H9 (cell line): ENCODE data around the gene PTPN3. TPM values are rescaled to one million over a fixed set of nuclear protein-coding genes. Genes with fewer than 3 reads are reported as not detected.

Source experiments
- DNase-seq: peaks from one replicate; pipeline ENCODE4 v3.0.0-alpha.2; 2017
- H2AFZ ChIP-seq: one replicate; pipeline ENCODE4 v1.6.1; 2013; ENCODE audit warnings: mild to moderate bottlenecking, low read length, control low read depth, moderate library complexity
- H2AK5ac ChIP-seq: 2 replicates; pipeline ENCODE4 v1.6.1; 2013; ENCODE audit warnings: low read length, control low read depth, mixed read lengths; ENCODE audit not compliant: insufficient read length
- H2BK120ac ChIP-seq: one replicate; pipeline ENCODE4 v1.6.1; 2013; ENCODE audit warnings: low read depth, mild to moderate bottlenecking, low read length, control low read depth, inconsistent platforms; ENCODE audit not compliant: poor library complexity, severe bottlenecking
- H2BK12ac ChIP-seq: 2 replicates; pipeline ENCODE4 v1.6.1; 2013; ENCODE audit warnings: low read length, control low read depth, mixed read lengths, low read depth; ENCODE audit not compliant: insufficient read length
- H2BK15ac ChIP-seq: 2 replicates; pipeline ENCODE4 v1.6.1; 2013; ENCODE audit warnings: low read depth, low read length, control low read depth
- H2BK20ac ChIP-seq: one replicate; pipeline ENCODE4 v1.6.1; 2013; ENCODE audit warnings: low read depth, mild to moderate bottlenecking, low read length, control low read depth, inconsistent platforms; ENCODE audit not compliant: poor library complexity, severe bottlenecking
- H2BK5ac ChIP-seq: 2 replicates; pipeline ENCODE4 v1.6.1; 2013; ENCODE audit warnings: low read length, control low read depth, mixed read lengths; ENCODE audit not compliant: insufficient read length
- H3K14ac ChIP-seq: 2 replicates; pipeline ENCODE4 v1.6.1; 2013; ENCODE audit warnings: low read length, control low read depth; ENCODE audit not compliant: insufficient read depth
- H3K18ac ChIP-seq: 2 replicates; pipeline ENCODE4 v1.6.1; 2013; ENCODE audit warnings: low read depth, mild to moderate bottlenecking, mixed read lengths, low read length, control low read depth; ENCODE audit not compliant: insufficient read length
- H3K23ac ChIP-seq: 2 replicates; pipeline ENCODE4 v1.6.1; 2013; ENCODE audit warnings: low read length, control low read depth, mixed read lengths, low read depth; ENCODE audit not compliant: insufficient read length
- H3K23me2 ChIP-seq: 2 replicates; pipeline ENCODE4 v1.6.1; 2013; ENCODE audit warnings: low read depth, mild to moderate bottlenecking, mixed read lengths, low read length, control low read depth; ENCODE audit not compliant: insufficient read length, poor library complexity, severe bottlenecking
- H3K27ac ChIP-seq: 2 replicates; pipeline ENCODE4 v1.5.1; 2013; ENCODE audit warnings: low read length, control low read depth, mixed read lengths, low read depth; ENCODE audit not compliant: insufficient read length
- H3K27me3 ChIP-seq: 2 replicates; pipeline ENCODE4 v1.6.1; 2013; ENCODE audit warnings: low read length, control low read depth, inconsistent platforms; ENCODE audit not compliant: insufficient read depth
- H3K4ac ChIP-seq: 2 replicates; pipeline ENCODE4 v1.6.1; 2013; ENCODE audit warnings: low read depth, mild to moderate bottlenecking, control low read depth, inconsistent platforms, low read length, moderate library complexity
- H3K4me1 ChIP-seq: 2 replicates; pipeline ENCODE4 v1.6.1; 2013; ENCODE audit warnings: low read length, control low read depth, inconsistent platforms; ENCODE audit not compliant: insufficient read depth
- H3K4me2 ChIP-seq: 2 replicates; pipeline ENCODE4 v1.6.1; 2013; ENCODE audit warnings: low read length, control low read depth, mixed read lengths; ENCODE audit not compliant: insufficient read length, insufficient read depth
- H3K56ac ChIP-seq: 2 replicates; pipeline ENCODE4 v1.6.1; 2013; ENCODE audit warnings: low read depth, mild to moderate bottlenecking, mixed read lengths, low read length, control low read depth; ENCODE audit not compliant: insufficient read length
- H3K79me1 ChIP-seq: 2 replicates; pipeline ENCODE4 v1.6.1; 2013; ENCODE audit warnings: low read depth, mild to moderate bottlenecking, moderate library complexity, low read length, control low read depth, inconsistent platforms; ENCODE audit not compliant: insufficient read depth, poor library complexity, severe bottlenecking
- H3K79me2 ChIP-seq: 2 replicates; pipeline ENCODE4 v1.6.1; 2013; ENCODE audit warnings: low read length, control low read depth, inconsistent platforms; ENCODE audit not compliant: insufficient read depth
- H3K9ac ChIP-seq: 2 replicates; pipeline ENCODE4 v1.6.1; 2013; ENCODE audit warnings: low read length, control low read depth, mixed read lengths; ENCODE audit not compliant: insufficient read length; ENCODE audit errors: extremely low read depth
- H3K9me3 ChIP-seq: one replicate; pipeline ENCODE4 v1.6.1; 2013; ENCODE audit warnings: low read depth, low read length, inconsistent platforms; ENCODE audit not compliant: control insufficient read depth
- H3T11ph ChIP-seq: one replicate; pipeline ENCODE4 v1.6.1; 2013; ENCODE audit warnings: mild to moderate bottlenecking, low read length, control low read depth, inconsistent platforms
- H4K20me1 ChIP-seq: one replicate; pipeline ENCODE4 v1.6.1; 2013; ENCODE audit not compliant: control insufficient read depth, insufficient read length, insufficient read depth
- H4K5ac ChIP-seq: 2 replicates; pipeline ENCODE4 v1.6.1; 2013; ENCODE audit warnings: low read depth, mild to moderate bottlenecking, mixed read lengths, low read length, control low read depth; ENCODE audit not compliant: insufficient read length
- H4K8ac ChIP-seq: replicated peaks from 2 replicates; pipeline ENCODE4 v1.6.1; 2013; ENCODE audit warnings: low read length, control low read depth, mixed read lengths, low read depth; ENCODE audit not compliant: insufficient read length
- H4K91ac ChIP-seq: 2 replicates; pipeline ENCODE4 v1.6.1; 2013; ENCODE audit warnings: low read depth, mild to moderate bottlenecking, moderate library complexity, mixed read lengths, low read length, control low read depth; ENCODE audit not compliant: insufficient read length
- H3K27ac Mint-ChIP-seq, 3 experiments: 2 replicates in 2 of 3; 3 replicates in 1 of 3; pipeline ENCODE4 v1.8.0; 2020 to 2021; ENCODE audit warnings: mixed read lengths in 3 of 3, mild to moderate bottlenecking in 1 of 3, moderate library complexity in 1 of 3
- H3K27me3 Mint-ChIP-seq: 2 replicates; pipeline ENCODE4 v1.8.0; 2021; ENCODE audit warnings: low read depth, mild to moderate bottlenecking, moderate library complexity, mixed read lengths
- H3K36me3 Mint-ChIP-seq, 3 experiments: 2 replicates in 2 of 3; 3 replicates in 1 of 3; pipeline ENCODE4 v1.8.0; 2020 to 2021; ENCODE audit warnings: low read depth in 3 of 3, mixed read lengths in 3 of 3; ENCODE audit not compliant: insufficient read depth in 1 of 3
- H3K4me1 Mint-ChIP-seq, 2 experiments: 2 replicates each; pipeline ENCODE4 v1.8.0; 2020; ENCODE audit warnings: mixed read lengths in 2 of 2
- H3K4me3 Mint-ChIP-seq, 2 experiments: 2 replicates in 1 of 2; 3 replicates in 1 of 2; pipeline ENCODE4 v1.8.0; 2020 to 2021; ENCODE audit warnings: mild to moderate bottlenecking in 2 of 2, mixed read lengths in 2 of 2, moderate library complexity in 1 of 2
- H3K9me3 Mint-ChIP-seq, 2 experiments: 2 replicates in 1 of 2; 3 replicates in 1 of 2; pipeline ENCODE4 v1.8.0; 2020; ENCODE audit warnings: mild to moderate bottlenecking in 2 of 2, mixed read lengths in 2 of 2, moderate library complexity in 1 of 2
- WGBS: extraction: QIAGEN DNeasy Blood & Tissue Kit; methylation state at CpG from one replicate; pipeline ENCODE4 v1.1.7; 2013; ENCODE audit warnings: missing lambda C conversion rate, low lambda C conversion rate, mixed read lengths; ENCODE audit not compliant: insufficient read length; ENCODE audit errors: extremely low coverage; 5-methylcytosine and 5-hydroxymethylcytosine counted together
- total RNA-seq: library from RNA; stranded (reverse); gene quantifications from 2 replicates; pipeline ENCODE4 v1.2.1, GENCODE V29; 2021
- TF ChIP-seq, protein P1 (sequence below): fragments of 200-600 bp; sonication (generic); conservative IDR thresholded peaks from 3 replicates; pipeline ENCODE4 v1.8.0; 2021; ENCODE audit warnings: antibody characterized with exemption, mild to moderate bottlenecking

Gene PTPN3
- total RNA-seq, 1 experiment from 2014 or later = 2.6 TPM

DNA sequence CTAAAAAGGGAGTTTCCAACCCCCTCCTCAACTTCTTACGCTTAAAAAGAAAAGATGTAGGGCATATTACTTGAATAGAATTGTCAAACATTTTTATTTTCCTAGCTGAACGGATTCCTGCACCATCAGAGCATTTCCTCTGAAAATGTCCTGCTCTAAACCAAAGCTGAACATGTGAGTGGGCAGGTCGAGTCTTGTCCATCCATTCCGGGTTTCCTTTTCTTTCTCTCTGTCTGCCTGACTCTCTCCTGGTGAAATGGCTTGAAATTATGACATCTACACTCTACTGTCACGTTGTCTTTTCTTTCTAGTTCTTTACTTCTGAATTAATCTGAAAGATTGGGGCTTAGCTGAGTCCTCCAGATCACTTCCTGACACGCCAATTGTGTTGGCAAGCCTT is 39.2 kb upstream of the PTPN3 start:
- Histone ChIP-seq H2BK5ac (no peak overlapping the region), H2AFZ (no peak overlapping the region), H3K23ac (no peak overlapping the region), H3K9ac (no peak overlapping the region), H3K14ac (no peak overlapping the region), H4K20me1 (no peaks in the 10 kb centered on the region), H2BK12ac (no peak overlapping the region), H3K56ac (no peak overlapping the region), H3K79me1 (no peaks in the 10 kb centered on the region), H2BK120ac (no peak overlapping the region), H3K18ac (no peak overlapping the region), H3K79me2 (no peaks in the 10 kb centered on the region), H3K23me2 (no peaks in the 10 kb centered on the region), H3K27ac (no peak overlapping the region), H3T11ph (no peak overlapping the region), H2AK5ac (no peak overlapping the region), H3K9me3 (no peaks in the 10 kb centered on the region), H2BK15ac (no peak overlapping the region), H4K8ac (no peak overlapping the region), H4K91ac (no peak overlapping the region), H3K4ac (no peak overlapping the region), H3K4me2 (no peak overlapping the region), H2BK20ac (no peak overlapping the region), H3K27me3 (no peaks in the 10 kb centered on the region), H3K4me1 (no peaks in the 10 kb centered on the region), H4K5ac (no peak overlapping the region)
- TF ChIP-seq, protein P1, sequence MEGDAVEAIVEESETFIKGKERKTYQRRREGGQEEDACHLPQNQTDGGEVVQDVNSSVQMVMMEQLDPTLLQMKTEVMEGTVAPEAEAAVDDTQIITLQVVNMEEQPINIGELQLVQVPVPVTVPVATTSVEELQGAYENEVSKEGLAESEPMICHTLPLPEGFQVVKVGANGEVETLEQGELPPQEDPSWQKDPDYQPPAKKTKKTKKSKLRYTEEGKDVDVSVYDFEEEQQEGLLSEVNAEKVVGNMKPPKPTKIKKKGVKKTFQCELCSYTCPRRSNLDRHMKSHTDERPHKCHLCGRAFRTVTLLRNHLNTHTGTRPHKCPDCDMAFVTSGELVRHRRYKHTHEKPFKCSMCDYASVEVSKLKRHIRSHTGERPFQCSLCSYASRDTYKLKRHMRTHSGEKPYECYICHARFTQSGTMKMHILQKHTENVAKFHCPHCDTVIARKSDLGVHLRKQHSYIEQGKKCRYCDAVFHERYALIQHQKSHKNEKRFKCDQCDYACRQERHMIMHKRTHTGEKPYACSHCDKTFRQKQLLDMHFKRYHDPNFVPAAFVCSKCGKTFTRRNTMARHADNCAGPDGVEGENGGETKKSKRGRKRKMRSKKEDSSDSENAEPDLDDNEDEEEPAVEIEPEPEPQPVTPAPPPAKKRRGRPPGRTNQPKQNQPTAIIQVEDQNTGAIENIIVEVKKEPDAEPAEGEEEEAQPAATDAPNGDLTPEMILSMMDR = no peak
- H3K27me3 Mint-ChIP-seq = peaks cover 6% of the 10 kb centered on the region
- no peaks in the 10 kb centered on the region; a peak in 1 of 7 replicates for H3K36me3 Mint-ChIP-seq
- no peak overlapping the region for H3K27ac Mint-ChIP-seq
- peaks cover 0 to 3% of the 10 kb centered on the region in 2 experiments; a peak in 1 of 5 replicates for H3K9me3 Mint-ChIP-seq
- no peak for DNase-seq
- no CpG with 5 or more reads among the region's 6 CpGs for WGBS
- no peak overlapping the region for H3K4me3 Mint-ChIP-seq
- H3K4me1 Mint-ChIP-seq = no peaks in the 10 kb centered on the region
